ENCODE results near the gene ATG4B.

ATG4B gene

GRCh38 chr2:241640165-241640795 lies 2.8 kb downstream of the ATG4B start:
- in situ Hi-C loops (cut with MboI; ENCODE audit: low sequenced_read_pairs, unreplicated experiment), result no loop called here

DNA sequence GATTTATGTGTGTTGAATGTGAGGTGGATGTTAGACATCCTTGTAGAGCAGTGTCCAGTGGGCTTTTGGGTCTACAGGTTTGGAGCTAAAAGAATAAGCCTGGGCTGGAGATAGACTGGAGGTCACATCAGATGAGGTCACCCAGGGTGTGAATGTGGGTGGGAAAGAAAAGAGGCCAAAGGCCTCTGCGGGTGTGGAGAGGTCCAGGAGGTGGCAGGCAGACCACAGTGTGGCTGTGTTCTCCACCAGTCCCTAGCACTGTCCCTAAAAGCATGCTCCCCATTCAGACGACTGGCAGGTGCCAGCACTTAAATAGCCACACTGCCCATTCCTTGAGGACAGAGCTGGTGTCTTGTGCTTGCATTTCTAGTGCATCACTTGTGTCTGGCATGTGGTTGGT lies 4.1 kb downstream of the ATG4B start:
- in situ Hi-C loops (cut with MboI; ENCODE audit: low sequenced_read_pairs, unreplicated experiment), result no loop called here
- no peak for DNase-seq (ENCODE audit: low spot score)
- TF ChIP-seq CTCF (IDR thresholded peaks at IDR 0.05; ENCODE audit: borderline replicate concordance, control extremely low read depth, extremely low read depth, insufficient read depth, missing control alignments), result no peak

More at GRCh38 chr2:241640165-241640795, 2.8 kb downstream of the ATG4B start:
- no peak for DNase-seq (ENCODE audit: low spot score)
- TF ChIP-seq CTCF (IDR thresholded peaks at IDR 0.05; ENCODE audit: borderline replicate concordance, control extremely low read depth, extremely low read depth, insufficient read depth, missing control alignments), result no peak

GRCh38 chr2:241645056-241645914 lies 7.8 kb downstream of the ATG4B start:
- in situ Hi-C loops (cut with MboI; ENCODE audit: low sequenced_read_pairs, unreplicated experiment), result no loop called here
- DNase-seq (ENCODE audit: low spot score), result no peak
- TF ChIP-seq CTCF (IDR thresholded peaks at IDR 0.05; ENCODE audit: borderline replicate concordance, control extremely low read depth, extremely low read depth, insufficient read depth, missing control alignments), result no peak

DNA sequence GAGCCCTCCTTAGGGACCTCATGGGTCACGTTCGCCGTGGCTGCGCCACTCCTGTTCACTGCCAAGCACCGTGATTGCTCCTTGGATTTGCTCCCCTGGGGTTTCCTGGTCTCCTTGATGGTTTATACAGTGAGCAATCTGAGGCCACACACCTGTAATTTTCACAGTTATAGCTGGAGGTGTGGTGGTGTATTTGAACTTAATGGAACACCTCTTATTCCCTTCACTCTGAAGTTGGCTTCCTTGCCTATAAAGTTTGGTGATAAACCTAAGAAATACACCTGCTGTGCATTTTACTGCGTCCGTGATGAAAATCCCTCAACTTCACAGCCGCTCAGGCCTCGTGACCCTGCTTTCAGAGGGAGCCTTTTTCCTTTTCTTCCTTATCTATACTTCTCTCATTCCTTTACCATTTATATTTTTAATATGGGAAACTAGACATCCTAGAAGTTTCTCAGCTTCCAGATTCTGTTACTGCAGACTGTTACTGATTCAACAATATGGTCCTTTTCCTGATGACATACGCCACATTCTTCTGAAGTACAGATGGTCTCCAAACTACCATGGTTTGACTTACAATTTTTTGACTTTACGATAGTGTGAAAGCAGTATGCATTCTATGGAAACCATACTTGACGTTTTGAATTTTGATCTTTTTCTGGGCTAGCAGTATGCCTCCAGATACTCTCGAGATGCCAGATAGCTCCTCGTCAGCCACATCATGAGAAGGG lies 8.6 kb downstream of the ATG4B start:
- TF ChIP-seq CTCF (IDR thresholded peaks at IDR 0.05; ENCODE audit: borderline replicate concordance, control extremely low read depth, extremely low read depth, insufficient read depth, missing control alignments), result no peak
- in situ Hi-C loops (cut with MboI; ENCODE audit: low sequenced_read_pairs, unreplicated experiment), result no loop called here
- DNase-seq (ENCODE audit: low spot score), result no peak

- no peak for TF ChIP-seq CTCF (IDR thresholded peaks at IDR 0.05; ENCODE audit: borderline replicate concordance, control extremely low read depth, extremely low read depth, insufficient read depth, missing control alignments)
- DNase-seq (ENCODE audit: low spot score), result no peak
- in situ Hi-C loops (cut with MboI; ENCODE audit: low sequenced_read_pairs, unreplicated experiment), result no loop called here
Measured at GRCh38 chr2:241648453-241648852, 11.0 kb downstream of the ATG4B start.

- in situ Hi-C loops (cut with MboI; ENCODE audit: low sequenced_read_pairs, unreplicated experiment), result no loop called here
- no peak for DNase-seq (ENCODE audit: low spot score)
- TF ChIP-seq CTCF (IDR thresholded peaks at IDR 0.05; ENCODE audit: borderline replicate concordance, control extremely low read depth, extremely low read depth, insufficient read depth, missing control alignments), result no peak
Measured at GRCh38 chr2:241649404-241649803, 11.9 kb downstream of the ATG4B start.
